ENCODE measurements around the gene RELCH. TPM values are rescaled to one million over a fixed set of nuclear protein-coding genes. Genes with fewer than 3 reads are reported as not detected.

Gene RELCH
- total and polyA plus RNA-seq, 2 of the 13 experiments (the other 11 are each of a cell fraction or from before 2014, with no cell fraction given) = 5.6 to 31.7 TPM

GRCh38 chr18:62144338-62144737 lies 42.7 kb upstream of the RELCH start:
- ATAC-seq = no peak
- H3K9me3 ChIP-seq (ENCODE audit: low read length) = no peaks in the 10 kb centered on the region
- no peak overlapping the region for H3K4me2 ChIP-seq (ENCODE audit: low read depth, low read length)
- H2AFZ ChIP-seq (ENCODE audit: low read length) = no peak overlapping the region
- ChIA-PET POLR2A (no interaction called here), CTCF (ENCODE audit: low intra/inter-chr PET ratio, low total read pairs) (no interaction called here)
- BruUV-seq (replicated peaks) = no TSS peak
- no peaks in the 10 kb centered on the region for H3K79me2 ChIP-seq (ENCODE audit: insufficient read depth, low read length)
- FAIRE-seq = no peak
- no peak overlapping the region for H3K9ac ChIP-seq (ENCODE audit: insufficient read depth, low read depth, low read length)
- DNase-seq (ENCODE audit: low spot score) = no peak
- 0 out of 2 replicates have a peak, but pooled peaks cover 3% of the 10 kb centered on the region for H3K4me1 ChIP-seq (ENCODE audit: insufficient read depth, low read length)
- no peak overlapping the region for H3K27ac ChIP-seq (ENCODE audit: extremely low read length, insufficient read depth, low read length)
- 93% methylated on average over 2 of the region's 2 CpGs for WGBS (ENCODE audit: low lambda C conversion rate)
- H4K20me1 ChIP-seq (ENCODE audit: insufficient read depth, low read length) = no peaks in the 10 kb centered on the region
- intact Hi-C loops (cut with micrococcal nuclease; ENCODE audit: unreplicated experiment) = no loop called here
- no peak overlapping the region for H3K4me3 ChIP-seq (replicated peaks in 1 of 3; ENCODE audit: insufficient read depth in 1 of 3, low read depth in 2 of 3, low read length in 3 of 3)
- TF ChIP-seq RBFOX2 (IDR thresholded peaks at IDR 0.05; ENCODE audit: low read depth, low read length) = no peak
- no peak for TF ChIP-seq CBFB (CRISPR knock-in tag; IDR thresholded peaks at IDR 0.05)
- H3K36me3 ChIP-seq (replicated peaks in 1 of 2; ENCODE audit: control insufficient read depth in 1 of 2, insufficient read depth in 2 of 2, low read length in 2 of 2) = peaks cover 3 to 18% of the 10 kb centered on the region in 2 experiments; a peak in 3 of 5 replicates
- no peaks in the 10 kb centered on the region for H3K27me3 ChIP-seq (ENCODE audit: control insufficient read depth in 1 of 2, insufficient read depth in 2 of 2, low read length in 2 of 2)
- in situ Hi-C loops (cut with HindIII; ENCODE audit: extremely low pct_ligation_motif_present, low pct_unique_long_range_greater_than_20kb) = no loop called here

GRCh38 chr18:62151068-62151771 lies 35.8 kb upstream of the RELCH start:
- no peak overlapping the region for H3K9ac ChIP-seq (ENCODE audit: insufficient read depth, low read depth, low read length)
- no peak for DNase-seq (ENCODE audit: low spot score)
- H3K27ac ChIP-seq (ENCODE audit: extremely low read length, insufficient read depth, low read length) = no peak overlapping the region
- no peaks in the 10 kb centered on the region for H3K9me3 ChIP-seq (ENCODE audit: low read length)
- no peak overlapping the region for H2AFZ ChIP-seq (ENCODE audit: low read length)
- H3K4me2 ChIP-seq (ENCODE audit: low read depth, low read length) = no peak overlapping the region
- H3K4me1 ChIP-seq (ENCODE audit: insufficient read depth, low read length) = no peaks in the 10 kb centered on the region
- intact Hi-C loops (cut with micrococcal nuclease; ENCODE audit: unreplicated experiment) (no loop called here), in situ Hi-C loops (cut with HindIII; ENCODE audit: extremely low pct_ligation_motif_present, low pct_unique_long_range_greater_than_20kb) (no loop called here)
- WGBS (ENCODE audit: low lambda C conversion rate) = 92% methylated on average over 9 of the region's 9 CpGs
- no peak for ATAC-seq
- no TSS peak for BruUV-seq (replicated peaks)
- H3K36me3 ChIP-seq (replicated peaks in 1 of 2; ENCODE audit: control insufficient read depth in 1 of 2, insufficient read depth in 2 of 2, low read length in 2 of 2) = 0 out of 5 replicates have a peak, but pooled peaks cover 0 to 4% of the 10 kb centered on the region in 2 experiments
- no peak overlapping the region for H3K4me3 ChIP-seq (replicated peaks in 1 of 3; ENCODE audit: insufficient read depth in 1 of 3, low read depth in 2 of 3, low read length in 3 of 3)
- POLR2A ChIA-PET = no interaction called here
- no peaks in the 10 kb centered on the region for H3K27me3 ChIP-seq (ENCODE audit: control insufficient read depth in 1 of 2, insufficient read depth in 2 of 2, low read length in 2 of 2)
- no peaks in the 10 kb centered on the region for H3K79me2 ChIP-seq (ENCODE audit: insufficient read depth, low read length)
- CTCF ChIA-PET (ENCODE audit: low intra/inter-chr PET ratio, low total read pairs) = no interaction called here
- no peak for FAIRE-seq
- no peaks in the 10 kb centered on the region for H4K20me1 ChIP-seq (ENCODE audit: insufficient read depth, low read length)
- no peak for TF ChIP-seq ZFP91 (CRISPR knock-in tag; IDR thresholded peaks at IDR 0.05; ENCODE audit: borderline replicate concordance)
- TF ChIP-seq CREM (IDR thresholded peaks at IDR 0.05) = no peak
- TF ChIP-seq CREM (CRISPR knock-in tag; IDR thresholded peaks at IDR 0.05) = no peak
- no peak for TF ChIP-seq KDM1A (CRISPR knock-in tag; IDR thresholded peaks at IDR 0.05)
- no peak for TF ChIP-seq MLLT10 (CRISPR knock-in tag; IDR thresholded peaks at IDR 0.05)
- TF ChIP-seq, protein P1, sequence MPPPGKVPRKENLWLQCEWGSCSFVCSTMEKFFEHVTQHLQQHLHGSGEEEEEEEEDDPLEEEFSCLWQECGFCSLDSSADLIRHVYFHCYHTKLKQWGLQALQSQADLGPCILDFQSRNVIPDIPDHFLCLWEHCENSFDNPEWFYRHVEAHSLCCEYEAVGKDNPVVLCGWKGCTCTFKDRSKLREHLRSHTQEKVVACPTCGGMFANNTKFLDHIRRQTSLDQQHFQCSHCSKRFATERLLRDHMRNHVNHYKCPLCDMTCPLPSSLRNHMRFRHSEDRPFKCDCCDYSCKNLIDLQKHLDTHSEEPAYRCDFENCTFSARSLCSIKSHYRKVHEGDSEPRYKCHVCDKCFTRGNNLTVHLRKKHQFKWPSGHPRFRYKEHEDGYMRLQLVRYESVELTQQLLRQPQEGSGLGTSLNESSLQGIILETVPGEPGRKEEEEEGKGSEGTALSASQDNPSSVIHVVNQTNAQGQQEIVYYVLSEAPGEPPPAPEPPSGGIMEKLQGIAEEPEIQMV (CRISPR knock-in tag; IDR thresholded peaks at IDR 0.05; ENCODE audit: low read depth) = no peak
- no peak for TF ChIP-seq RFXAP (CRISPR knock-in tag; IDR thresholded peaks at IDR 0.05; ENCODE audit: borderline replicate concordance)
- no peak for TF ChIP-seq CHD4 (IDR thresholded peaks at IDR 0.05; ENCODE audit: borderline replicate concordance, low read length)
- TF ChIP-seq ZBTB1 (CRISPR knock-in tag; IDR thresholded peaks at IDR 0.05; ENCODE audit: borderline replicate concordance) = no peak
- peak; percentile 63 for TF ChIP-seq MAFF (IDR thresholded peaks at IDR 0.05; ENCODE audit: low read depth, low read length)
